SH-SY5Y (cell line): ENCODE results near the gene CNNM3.

Experiments
- GATA2 ChIP-seq: IDR thresholded peaks from 2 replicates; pipeline ENCODE4 v1.6.1; 2011; ENCODE audit warnings: mild to moderate bottlenecking, low read depth, low read length
- GATA3 ChIP-seq: IDR thresholded peaks from 2 replicates; pipeline ENCODE4 v1.6.1; 2011; ENCODE audit warnings: low read depth, mild to moderate bottlenecking, low read length, moderate library complexity

Gene CNNM3

GRCh38 chr2:96877042-96877451 is 61.0 kb downstream of the CNNM3 start:
- no peak for TF ChIP-seq GATA3
- TF ChIP-seq GATA2, result no peak

DNA sequence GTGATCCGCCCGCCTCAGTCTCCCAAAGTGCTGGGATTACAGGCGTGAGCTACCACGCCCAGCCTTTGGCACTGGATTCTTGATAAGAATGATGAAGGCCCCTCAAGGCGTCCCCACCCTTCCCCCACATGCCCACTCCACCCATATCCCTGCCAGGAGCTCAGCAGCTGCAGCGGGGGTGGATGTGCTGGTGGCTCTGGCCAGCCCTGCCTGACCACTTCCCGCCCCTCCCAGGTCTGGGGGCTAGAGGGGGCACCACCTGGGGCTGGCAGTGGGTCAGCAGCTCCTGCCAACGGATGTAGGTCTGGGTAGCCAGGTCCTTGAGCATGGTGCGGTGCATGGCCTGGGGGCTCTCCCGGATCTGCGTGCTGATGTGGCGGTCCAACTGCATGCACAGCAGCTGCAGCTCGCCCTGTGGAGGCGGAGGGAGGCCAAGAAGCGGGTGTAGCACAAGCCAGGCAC is 61.6 kb downstream of the CNNM3 start:
- TF ChIP-seq GATA2 (no peak), GATA3 (no peak)

GRCh38 chr2:96878171-96878570 is 62.1 kb downstream of the CNNM3 start:
- TF ChIP-seq GATA2 (no peak), GATA3 (no peak)

DNA sequence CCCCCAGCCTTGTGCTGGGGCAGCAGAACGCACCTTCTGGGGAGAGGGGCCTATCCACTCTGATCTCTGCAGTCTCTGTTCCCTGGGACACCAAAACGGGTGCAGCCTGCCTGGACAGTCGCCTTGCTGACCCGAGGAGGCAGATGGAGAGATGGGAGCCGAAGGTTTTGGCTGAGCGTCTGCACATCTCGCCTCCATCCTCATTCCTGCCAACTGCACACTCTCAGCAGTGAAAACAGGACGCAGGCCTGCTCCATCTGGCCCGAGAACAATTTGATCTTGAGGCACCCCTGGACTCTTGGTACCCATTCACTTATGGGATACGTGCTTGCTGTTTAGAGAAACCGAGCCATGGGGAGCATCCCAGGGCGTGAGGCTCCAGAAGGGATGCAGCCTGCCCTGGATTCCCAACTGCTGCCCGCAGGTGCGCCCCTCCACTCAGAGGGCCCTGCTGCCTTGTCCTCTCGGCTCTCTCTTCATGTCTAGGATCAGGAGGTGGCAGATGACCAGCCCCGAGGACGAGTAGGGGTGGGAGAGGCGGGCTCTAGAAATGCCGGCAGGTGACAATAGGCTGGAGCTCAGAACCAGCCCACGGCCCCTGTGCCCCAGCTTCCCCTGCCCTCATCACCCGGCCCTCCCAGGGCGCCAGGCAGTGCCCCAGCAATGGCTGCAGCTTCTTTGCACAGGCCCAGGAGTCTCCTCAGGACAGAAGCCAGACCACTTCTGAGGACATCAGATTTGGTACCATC is 62.9 kb downstream of the CNNM3 start:
- TF ChIP-seq GATA3, result no peak
- no peak for TF ChIP-seq GATA2

GRCh38 chr2:96879545-96880040 is 63.5 kb downstream of the CNNM3 start:
- TF ChIP-seq GATA2 (no peak), GATA3 (no peak)

DNA sequence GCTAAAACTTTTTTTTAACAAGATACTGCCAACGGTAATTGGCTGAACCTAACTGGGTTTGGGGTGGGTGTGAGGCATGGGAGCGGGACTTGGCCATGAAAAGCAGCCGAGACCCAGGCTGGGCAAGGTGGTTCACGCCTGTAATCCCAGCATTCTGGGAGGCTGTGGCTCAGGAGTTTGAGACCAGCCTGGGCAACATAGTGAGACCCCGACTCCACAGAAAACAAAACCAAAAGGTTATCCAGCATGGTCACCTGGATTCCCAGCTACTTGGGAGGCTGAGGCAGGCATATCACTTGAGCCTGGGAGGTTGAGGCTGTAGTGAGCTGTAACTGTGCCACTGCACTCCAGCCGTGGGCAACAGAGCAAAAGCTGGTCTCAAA is 64.8 kb downstream of the CNNM3 start:
- TF ChIP-seq GATA2, result no peak
- TF ChIP-seq GATA3, result no peak

DNA sequence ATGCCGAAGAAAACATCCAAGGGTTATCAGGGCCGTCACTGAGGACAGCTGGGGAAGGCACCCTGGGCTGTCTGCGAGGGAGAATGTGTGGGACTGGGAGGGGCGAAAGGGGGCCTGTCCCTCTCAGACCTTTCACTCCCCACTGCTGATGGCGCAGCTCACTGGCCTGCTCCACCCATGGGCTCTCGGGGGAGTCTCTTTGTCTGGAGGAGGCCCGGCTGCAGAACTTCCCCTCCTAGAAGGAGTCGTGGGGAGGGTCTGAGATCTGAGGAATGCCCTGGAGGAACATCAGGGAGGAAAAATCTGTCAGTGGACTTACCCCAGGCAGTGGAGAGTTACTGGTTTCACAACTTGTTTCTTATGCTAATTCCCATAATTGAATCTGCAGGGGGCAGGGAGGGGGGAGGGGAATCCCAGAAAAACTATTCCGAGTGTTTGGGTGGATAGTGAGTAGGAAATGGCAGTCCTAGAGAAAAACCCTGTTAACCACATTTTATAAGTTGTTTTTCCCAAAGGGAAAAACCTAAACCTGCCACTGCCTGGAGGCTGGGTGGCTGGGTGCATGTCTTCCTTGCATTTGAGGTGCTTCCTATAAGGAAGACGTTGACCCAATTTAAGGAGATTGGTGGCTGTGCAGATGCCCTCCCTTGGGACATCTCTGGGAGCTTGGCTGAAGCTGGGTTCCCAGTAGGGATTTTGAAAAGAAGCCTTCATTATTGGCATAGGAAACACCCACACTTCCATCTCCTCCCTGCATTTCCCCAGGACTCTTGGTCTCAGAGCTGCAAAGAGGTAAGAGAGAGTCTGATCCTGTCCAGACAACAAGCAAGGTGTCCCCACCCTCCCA is 65.5 kb downstream of the CNNM3 start:
- no peak for TF ChIP-seq GATA3
- no peak for TF ChIP-seq GATA2

- no peak for TF ChIP-seq GATA2
- no peak for TF ChIP-seq GATA3
These were observed 66.2 kb downstream of the CNNM3 start for GRCh38 chr2:96882230-96882629.

GRCh38 chr2:96882906-96883305 is 66.8 kb downstream of the CNNM3 start:
- TF ChIP-seq GATA3, result no peak
- TF ChIP-seq GATA2, result no peak

GRCh38 chr2:96883306-96883705 is 67.2 kb downstream of the CNNM3 start:
- TF ChIP-seq GATA3 (no peak), GATA2 (no peak)
